Gastroesophageal sphincter (tissue), 3 donors: ENCODE measurements around the gene TMEM161B.

Experiments
- CTCF ChIP-seq, 4 experiments: fragments of 200-600 bp in 2 of 4; fragments of 450-650 bp in 2 of 4; sonication (generic) in 1 of 4; IDR thresholded peaks; one replicate each; pipeline ENCODE4 v1.5.1; 2017 to 2019; ENCODE audit warnings: antibody characterized with exemption in 4 of 4, mild to moderate bottlenecking in 2 of 4, moderate library complexity in 2 of 4
- EP300 ChIP-seq: sonication (generic); formaldehyde crosslinking; IDR thresholded peaks from one replicate; pipeline ENCODE4 v1.6.1; 2017; ENCODE audit warnings: antibody characterized with exemption, mild to moderate bottlenecking
- POLR2A ChIP-seq, 2 donors: fragments of 450-650 bp; IDR thresholded peaks; one replicate each; pipeline ENCODE4 v1.6.1; 2017; ENCODE audit warnings: antibody characterized with exemption in 2 of 2, mild to moderate bottlenecking in 2 of 2, moderate library complexity in 1 of 2
- POLR2AphosphoS5 ChIP-seq: sonication (generic); formaldehyde crosslinking; IDR thresholded peaks from one replicate; pipeline ENCODE4 v1.6.1; 2017; ENCODE audit warnings: antibody characterized with exemption

GRCh38 chr5:88258636-88259035 is 10.0 kb downstream of the TMEM161B start:
- TF ChIP-seq CTCF (IDR thresholded peaks at IDR 0.05) (no peak), EP300 (no peak), POLR2AphosphoS5 (no peak), POLR2A (IDR thresholded peaks at IDR 0.05) (no peak)
